GM12892 (cell line): ENCODE results near the gene ATRIP.
"Not testable (repeated sequence)": the region's sequence is repeated elsewhere in the genome, so short reads cannot be mapped to it uniquely, and the experiment has no call there.

Experiments
- POLR2A ChIP-seq: IDR thresholded peaks from 2 replicates; pipeline ENCODE4 v1.6.1; 2011; ENCODE audit warnings: low read depth, low read length, control low read depth
- POLR2AphosphoS5 ChIP-seq: IDR thresholded peaks from 2 replicates; pipeline ENCODE4 v1.6.1; 2011; ENCODE audit warnings: low read depth, low read length, control low read depth

DNA sequence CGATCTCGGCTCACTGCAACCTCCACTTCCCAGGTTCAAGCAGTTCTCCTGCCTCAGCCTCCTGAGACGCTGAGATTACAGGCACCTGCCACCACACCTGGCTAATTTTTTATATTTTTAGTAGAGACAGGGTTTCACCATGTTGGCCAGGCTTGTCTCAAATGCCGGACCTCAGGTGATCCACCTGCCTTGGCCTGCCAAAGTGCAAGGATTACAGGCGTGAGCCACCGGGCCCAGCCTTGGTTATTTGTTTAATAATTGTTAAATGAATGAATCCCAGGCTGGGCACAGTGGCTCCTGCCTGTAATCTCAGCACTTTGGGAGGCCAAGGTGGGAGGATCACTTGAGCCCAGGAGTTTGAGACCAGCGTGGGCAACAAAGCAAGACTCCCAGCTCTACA, 15.2 kb downstream of the ATRIP start:
- TF ChIP-seq POLR2A, POLR2AphosphoS5: not testable (repeated sequence)
